NCI-H1694 (cell line): ENCODE data around the gene BAIAP3.

Experiments
- DNase-seq: peaks from one replicate; lab custom pipeline; 2025; lab: John Stamatoyannopoulos, UW

The BAIAP3 gene

DNA sequence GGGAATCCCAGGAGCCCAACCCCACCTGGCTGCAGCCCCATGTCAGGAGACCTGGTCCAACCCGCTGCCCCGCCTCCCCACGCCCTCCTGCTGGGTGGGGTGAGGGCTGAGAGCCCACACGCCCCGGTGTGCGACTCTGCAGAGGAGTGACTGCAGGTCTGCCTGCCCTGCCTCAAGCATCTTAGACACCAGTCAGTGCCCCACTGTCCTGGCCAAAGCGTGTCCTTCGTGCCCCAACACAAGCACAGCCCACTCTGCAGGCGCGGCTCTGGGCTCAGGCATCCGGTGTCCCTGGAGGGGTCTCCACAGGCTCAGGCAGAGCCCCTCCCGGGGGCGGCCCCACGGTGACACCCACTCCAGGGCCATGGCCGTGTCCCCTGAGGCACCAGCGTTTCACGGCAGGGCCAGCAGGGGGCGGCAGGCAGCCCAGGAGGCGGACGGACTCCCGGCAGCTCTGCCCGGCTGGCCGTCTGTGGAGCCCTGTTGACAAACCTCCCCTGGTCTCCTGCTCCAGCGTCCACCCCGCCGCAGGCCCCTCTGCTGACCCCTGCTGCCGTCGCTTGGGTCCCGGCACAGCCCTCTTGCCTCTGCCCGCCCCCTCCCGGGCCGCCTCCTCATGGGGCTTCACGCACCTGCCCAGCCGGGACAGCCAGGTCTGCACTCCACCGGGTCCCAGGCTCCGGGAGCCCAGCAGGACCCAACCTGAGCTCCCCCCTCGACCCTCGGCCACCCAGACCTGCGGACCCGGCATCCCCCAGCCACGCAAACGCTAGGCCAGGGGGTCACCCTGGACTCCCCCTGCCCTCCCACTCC is 32.6 kb upstream of the BAIAP3 start:
- DNase-seq: no peak

GRCh38 chr16:1301562-1301961 is 31.9 kb upstream of the BAIAP3 start:
- DNase-seq: no peak

DNA sequence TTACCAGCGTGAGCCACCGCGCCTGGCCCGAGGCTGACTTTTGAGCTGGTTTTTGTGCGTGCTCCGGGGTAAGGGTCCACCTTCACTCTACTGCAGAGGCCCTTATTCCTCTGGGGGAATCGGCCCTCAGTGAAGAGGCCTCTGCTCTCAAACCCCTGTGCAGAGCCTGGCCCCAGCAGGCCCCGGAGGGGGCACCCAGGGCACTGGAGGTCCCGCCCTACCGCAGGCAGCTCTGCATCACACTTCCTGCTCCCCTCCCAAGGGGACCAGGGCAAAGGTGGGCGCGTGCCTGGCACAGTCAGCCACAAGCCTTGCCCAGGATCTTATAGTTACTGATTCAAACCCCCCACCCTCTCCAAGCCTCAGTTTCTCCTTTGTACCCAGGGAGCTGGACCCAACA is 27.6 kb upstream of the BAIAP3 start:
- no peak for DNase-seq

DNA sequence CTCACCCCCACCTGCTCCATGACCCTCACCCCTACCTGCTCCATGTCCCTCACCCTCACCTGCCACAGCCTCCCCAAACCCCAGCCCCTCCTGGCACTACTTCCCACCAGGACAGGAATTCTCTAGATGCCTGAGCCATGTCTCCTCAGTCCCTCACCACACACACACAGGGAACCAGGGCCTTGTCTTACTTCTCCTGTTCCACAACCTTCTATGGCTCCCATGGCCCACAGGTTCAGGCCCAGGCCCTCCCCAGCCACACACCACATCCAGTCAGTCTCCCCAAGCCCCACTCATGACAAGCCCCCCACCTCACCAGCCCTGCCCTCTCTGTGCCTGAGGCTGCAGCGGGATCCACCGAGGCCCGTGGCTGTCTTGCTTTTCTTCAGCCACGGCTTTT is 27.1 kb upstream of the BAIAP3 start:
- DNase-seq: no peak

- peak; percentile 11 for DNase-seq
These were observed 25.1 kb upstream of the BAIAP3 start for GRCh38 chr16:1308036-1308976.

DNA sequence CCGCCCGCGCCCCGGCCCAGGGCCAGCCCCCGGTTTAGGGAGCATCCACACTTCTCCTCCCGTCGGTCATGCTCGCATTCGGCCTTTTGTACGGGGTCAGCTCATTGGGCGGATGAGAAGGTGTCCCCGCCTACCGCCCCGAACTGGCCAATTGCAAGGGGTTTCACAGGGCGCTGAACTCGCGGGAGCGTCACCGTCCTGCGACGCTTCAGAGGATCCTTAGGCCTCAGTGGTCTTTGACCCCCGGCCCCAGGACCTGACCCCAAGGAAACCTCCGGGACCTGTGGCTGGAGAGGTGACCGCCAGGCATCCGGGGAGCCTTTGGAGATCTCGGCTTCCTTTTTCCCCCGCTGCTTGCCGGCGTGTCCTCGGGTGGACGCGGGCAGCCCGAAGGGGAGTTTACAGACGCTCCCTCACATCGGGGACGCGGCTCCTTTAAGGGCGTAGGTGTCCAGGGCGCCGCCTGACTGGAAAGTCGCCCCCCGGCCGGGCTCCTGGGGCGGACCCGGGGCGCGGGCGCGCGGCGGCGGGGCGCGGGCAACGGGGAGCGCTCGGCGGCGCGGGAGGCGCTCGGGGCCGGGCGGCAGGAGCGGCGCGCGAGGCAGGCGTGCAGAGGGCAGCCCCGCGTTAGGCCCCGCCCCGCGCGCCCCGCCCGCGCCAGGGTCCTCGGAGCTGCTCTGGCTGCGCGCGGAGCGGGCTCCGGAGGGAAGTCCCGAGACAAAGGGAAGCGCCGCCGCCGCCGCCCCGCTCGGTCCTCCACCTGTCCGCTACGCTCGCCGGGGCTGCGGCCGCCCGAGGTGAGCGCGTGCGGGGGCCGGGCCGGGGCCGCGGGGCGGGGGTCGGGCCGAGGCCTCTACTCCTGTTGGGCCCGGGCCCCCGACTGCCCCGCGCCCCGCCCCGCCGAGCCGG is 24.2 kb upstream of the BAIAP3 start, which contains the start of gene UBE2I:
UBE2I (plus strand) TSS at position 660 of the 909 bp plus-strand sequence. CDS start 4,395 bp downstream, outside the sequence.
- DNase-seq: peak; percentile 84

DNA sequence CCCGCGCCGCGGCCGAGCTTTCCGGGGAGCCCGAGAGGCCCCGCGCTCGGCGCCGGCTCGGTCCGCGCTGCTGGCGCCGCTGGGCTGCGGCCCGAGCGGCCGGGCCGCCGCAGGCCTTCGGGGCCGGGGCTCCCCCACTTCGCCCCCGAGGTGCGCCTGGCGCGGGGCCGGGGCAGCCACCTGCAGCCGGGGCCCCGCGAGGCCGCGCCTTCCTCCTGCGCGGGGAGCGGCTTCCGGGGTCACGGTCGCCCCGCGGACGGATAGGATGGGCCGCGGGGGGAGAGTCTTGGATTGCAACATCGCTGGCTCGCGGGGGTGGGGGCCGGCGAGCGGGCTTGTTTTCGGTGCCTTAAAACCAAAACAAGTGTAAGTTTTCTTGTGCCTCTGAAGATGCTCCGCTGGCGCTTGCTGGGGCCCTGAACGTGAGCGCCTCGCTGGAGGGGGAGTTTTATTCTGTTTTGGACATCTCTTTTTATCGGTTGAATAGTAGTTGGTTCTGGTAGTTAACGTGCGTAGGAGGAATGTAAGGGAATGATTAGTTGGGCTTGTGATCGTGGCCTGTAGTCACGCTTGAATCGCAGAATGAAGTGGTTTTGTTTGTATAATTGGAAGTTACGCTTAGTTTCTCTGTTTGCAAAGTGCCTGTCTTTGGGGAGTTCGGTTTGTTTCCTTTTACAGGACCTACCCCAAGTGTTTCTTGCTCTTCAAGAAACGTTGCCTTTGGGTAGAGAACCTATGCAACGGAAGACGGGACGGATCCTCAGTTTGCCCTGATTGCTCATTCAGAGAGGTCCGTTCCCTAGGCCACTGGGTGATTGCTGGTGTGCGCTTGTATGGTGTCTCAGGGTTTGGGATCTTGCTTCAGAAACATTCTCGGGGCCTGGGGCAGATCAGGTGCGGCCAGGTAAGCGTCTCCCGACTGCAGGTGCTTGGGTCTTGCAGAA is 23.3 kb upstream of the BAIAP3 start:
- DNase-seq: no peak

DNA sequence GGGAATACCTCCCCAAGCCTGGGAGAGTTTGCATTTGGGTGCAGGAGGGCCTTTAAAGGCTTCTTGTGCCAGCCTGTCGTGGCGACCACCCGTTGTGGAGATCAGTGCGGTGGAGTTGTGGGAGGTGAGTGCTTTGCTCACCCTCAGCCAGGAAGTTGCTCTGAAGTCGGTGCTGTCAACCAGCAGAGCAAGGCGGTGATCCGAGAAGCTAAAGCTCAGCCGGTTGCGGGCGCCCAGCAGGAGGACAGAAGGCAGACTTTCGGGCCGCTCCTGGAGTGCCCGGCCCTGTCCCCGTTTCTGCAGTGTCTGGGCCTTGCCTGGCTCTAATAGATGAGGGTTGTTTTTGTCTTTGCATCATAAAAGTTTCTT is 22.6 kb upstream of the BAIAP3 start:
- no peak for DNase-seq

DNA sequence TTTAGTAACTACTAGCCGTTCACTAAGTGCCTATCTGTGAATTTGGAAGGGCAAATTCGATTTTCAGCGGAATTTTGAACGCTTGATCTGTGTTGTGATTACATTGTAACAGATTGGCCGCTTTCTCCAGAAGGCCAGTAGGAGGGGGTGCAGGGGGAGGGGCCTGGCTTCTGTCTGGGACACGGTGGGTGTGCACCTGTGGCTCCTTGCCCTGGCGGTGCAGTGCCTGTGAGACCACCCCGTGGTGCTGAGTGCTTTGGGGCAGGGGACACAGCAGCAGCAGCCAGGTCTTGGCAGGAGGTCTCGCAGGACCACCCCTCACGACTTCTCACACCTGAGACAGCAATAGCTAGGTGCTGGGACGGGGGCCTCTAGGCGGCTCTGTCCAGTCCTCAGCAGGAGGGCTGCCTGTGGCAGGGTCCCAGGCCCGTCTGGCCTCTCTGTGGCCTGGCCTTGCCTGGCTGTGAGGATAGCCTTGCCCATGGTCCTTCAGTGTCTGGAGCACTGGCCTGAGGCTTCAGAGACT is 22.2 kb upstream of the BAIAP3 start:
- no peak for DNase-seq

GRCh38 chr16:1311738-1312466 is 21.5 kb upstream of the BAIAP3 start:
- DNase-seq: no peak

- no peak for DNase-seq
These were observed 21.0 kb upstream of the BAIAP3 start for GRCh38 chr16:1312467-1312816.

GRCh38 chr16:1312903-1313302 is 20.5 kb upstream of the BAIAP3 start:
- DNase-seq: no peak

GRCh38 chr16:1313721-1314369 is 19.6 kb upstream of the BAIAP3 start:
- DNase-seq: no peak

DNA sequence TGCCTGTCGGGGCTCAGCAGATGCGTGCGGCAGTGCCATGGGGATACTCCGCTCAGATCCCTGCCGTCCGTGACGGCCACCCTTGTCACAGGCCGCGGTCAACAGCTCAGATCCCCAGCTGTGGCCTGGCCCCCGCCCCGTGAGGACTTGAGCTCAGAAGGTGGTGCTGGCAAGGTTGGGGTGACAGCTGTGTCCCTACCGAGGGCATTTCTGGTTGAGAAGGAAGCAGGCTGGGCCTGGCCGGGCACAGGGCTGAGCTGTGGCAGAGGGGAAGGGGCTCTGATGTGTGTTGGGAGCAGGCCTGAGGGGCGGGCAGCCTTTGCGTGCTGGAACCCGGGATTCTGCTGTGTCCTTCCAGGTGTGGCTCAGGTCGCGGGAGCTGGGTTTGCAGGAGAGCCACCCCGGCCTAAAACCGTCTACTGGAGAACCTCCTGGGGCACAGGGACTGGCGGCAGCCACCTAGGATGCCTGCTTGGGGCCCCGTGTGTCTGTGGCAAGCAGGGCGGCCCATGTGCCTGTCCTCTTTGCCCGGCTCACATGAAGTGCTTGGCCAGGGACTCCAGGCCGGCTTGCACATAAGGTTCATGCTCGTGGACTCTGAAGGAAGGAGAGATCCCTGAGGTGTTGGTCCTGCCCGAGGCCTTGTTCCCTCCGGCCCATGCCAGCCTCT is 18.9 kb upstream of the BAIAP3 start:
- DNase-seq: no peak

DNA sequence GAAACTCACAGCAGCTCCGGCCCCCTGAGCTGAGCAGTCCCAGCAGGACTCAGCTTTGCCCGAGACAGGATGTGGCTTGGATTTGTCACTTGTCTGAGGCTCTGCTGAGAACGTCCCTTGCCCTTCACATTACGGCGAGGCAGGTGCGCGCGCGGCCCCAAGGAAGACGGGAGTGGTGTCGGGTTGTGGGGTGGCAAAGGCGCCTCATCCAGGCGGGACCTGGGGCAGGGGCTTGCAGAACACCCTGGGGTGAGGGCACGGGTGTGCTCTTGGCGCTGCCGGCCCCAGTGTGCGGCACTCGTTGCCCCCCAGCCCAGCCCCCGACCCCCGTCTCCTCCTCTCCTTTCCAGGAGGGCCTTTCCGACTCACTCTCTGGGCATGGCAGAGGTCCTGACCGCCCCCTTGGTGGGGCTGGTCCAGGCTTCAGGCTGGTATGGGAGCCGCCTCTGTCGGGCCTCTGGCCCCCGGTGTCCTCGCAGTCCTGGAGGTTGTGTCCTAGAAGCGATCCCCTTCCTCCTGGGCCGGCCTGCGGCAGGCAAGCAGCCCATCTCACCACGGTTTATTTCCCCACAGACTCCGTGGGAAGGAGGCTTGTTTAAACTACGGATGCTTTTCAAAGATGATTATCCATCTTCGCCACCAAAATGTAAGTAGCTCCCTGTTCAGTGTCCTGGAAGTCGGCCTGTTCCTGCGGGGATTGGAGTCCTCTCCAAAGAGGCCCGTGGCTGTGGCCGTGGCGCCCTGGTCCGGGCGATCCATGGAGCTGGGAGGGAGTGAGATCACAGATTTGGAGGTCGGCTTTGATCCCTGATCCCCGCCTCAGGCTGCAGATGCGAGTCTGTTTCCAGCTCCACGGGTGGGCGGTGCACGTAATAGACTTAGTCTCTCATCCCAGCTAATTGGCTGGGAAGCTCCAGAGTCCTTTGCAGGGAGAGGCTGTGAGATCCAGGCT is 18.1 kb upstream of the BAIAP3 start:
- DNase-seq: no peak

- DNase-seq: no peak
These were observed 17.4 kb upstream of the BAIAP3 start for GRCh38 chr16:1316033-1316405.

DNA sequence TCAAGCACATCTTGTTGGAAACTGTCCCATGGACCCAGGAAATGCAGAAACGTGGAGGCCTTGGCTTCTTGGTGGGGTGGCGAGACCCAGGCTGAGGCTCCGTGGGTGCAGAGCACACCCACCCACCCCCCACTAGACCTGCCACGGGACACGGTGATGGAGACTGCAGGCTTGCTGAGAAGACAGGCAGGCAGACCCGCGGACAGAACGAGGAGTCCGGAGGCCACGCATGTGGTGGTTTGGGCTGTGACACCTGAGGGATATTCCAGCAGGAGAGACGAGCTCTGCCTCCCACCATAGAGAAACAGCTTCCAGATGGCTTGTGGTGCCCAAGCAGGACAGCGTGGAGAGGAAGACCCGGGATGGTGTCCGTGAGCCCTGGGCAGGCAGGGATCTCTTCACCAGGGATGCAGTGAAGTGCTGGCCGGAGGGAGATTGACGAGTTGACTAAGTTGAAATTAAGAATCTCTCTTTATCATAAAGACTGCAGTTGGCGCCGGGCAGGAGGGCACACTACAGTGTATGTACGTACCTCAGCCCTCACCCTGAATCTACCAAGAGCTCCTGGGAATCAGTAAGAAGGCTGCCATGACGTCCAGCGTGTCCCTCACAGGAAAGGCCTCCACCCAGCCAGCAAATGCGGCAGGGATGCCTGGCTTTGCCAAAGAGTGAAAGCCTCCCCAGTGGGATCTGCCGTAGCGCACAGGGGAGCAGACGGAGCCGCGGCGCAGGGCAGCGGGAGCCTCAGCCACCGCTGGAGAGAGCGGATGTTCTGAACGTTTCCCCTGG is 15.8 kb upstream of the BAIAP3 start:
- DNase-seq: no peak
